ENCODE measurements around the gene KLK6.

- TF ChIP-seq POLR2A (IDR thresholded peaks at IDR 0.05; ENCODE audit: low read depth, low read length): no peak
- no peak for TF ChIP-seq SPI1 (IDR thresholded peaks at IDR 0.05; ENCODE audit: low read depth, low read length)
- TF ChIP-seq POLR2AphosphoS5 (IDR thresholded peaks at IDR 0.05; ENCODE audit: low read depth, low read length): no peak
Observed at GRCh38 chr19:51010066-51010795, 40.8 kb upstream of the KLK6 start.
